Bronchial epithelial cell (primary cell): Measurements from ENCODE around the gene DISC1. TPM values are rescaled to one million over a fixed set of nuclear protein-coding genes. Genes with fewer than 3 reads are reported as not detected.

Experiments
- DNase-seq: peaks from one replicate; pipeline ENCODE4 v3.0.0-alpha.2; 2010; ENCODE audit warnings: low read depth
- FAIRE-seq: peaks from 2 replicates; lab custom pipeline; 2011; peaks lifted over from hg19 to GRCh38; lab: Jason Lieb, UNC
- H3K27me3 ChIP-seq: 2 replicates; pipeline ENCODE4 v1.5.1; 2011; ENCODE audit warnings: low read length; ENCODE audit not compliant: control insufficient read depth, insufficient read depth
- H3K36me3 ChIP-seq: 2 replicates; pipeline ENCODE4 v1.5.1; 2011; ENCODE audit warnings: low read length; ENCODE audit not compliant: control insufficient read depth, insufficient read depth
- H3K4me3 ChIP-seq: 2 replicates; pipeline ENCODE4 v1.5.1; 2011; ENCODE audit warnings: mild to moderate bottlenecking, low read depth, low read length, control low read depth
- total RNA-seq: library from RNA; depleted of rRNA; stranded (reverse); fragments of >200 nt; gene quantifications from 2 replicates; pipeline ENCODE4 v1.2.1, GENCODE V29; 2014
- TF ChIP-seq, protein P1 (sequence below): IDR thresholded peaks from 2 replicates; pipeline ENCODE4 v1.5.1; 2011; ENCODE audit warnings: mild to moderate bottlenecking, moderate library complexity, low read length, control low read depth, inconsistent platforms; ENCODE audit not compliant: insufficient read depth, severe bottlenecking

Gene DISC1
- total RNA-seq, 1 donor from 2014 or later = 0.79 TPM

DNA sequence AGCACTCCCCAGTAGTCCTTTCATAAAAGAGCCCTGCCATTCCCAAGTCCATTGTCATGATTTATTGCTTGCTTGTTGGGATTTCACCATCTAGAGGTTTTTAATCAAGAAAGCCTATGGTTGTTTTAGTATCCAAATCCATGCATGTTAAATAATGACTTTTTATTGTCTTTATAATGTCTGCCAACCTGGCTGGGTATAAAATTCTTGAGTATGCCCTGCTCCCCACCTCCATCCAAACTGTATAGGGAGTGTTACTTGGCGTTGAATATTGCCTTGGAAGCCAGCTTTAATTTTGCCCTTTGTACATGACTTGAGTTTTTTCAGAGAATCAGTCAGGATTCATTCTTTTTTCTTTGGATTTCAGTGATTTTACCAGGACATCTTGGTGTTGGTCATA lies 44.2 kb downstream of the DISC1 start:
- H3K4me3 ChIP-seq = no peak overlapping the region
- no peak for FAIRE-seq
- no peak for DNase-seq
- no peaks in the 10 kb centered on the region for H3K27me3 ChIP-seq
- TF ChIP-seq, protein P1, sequence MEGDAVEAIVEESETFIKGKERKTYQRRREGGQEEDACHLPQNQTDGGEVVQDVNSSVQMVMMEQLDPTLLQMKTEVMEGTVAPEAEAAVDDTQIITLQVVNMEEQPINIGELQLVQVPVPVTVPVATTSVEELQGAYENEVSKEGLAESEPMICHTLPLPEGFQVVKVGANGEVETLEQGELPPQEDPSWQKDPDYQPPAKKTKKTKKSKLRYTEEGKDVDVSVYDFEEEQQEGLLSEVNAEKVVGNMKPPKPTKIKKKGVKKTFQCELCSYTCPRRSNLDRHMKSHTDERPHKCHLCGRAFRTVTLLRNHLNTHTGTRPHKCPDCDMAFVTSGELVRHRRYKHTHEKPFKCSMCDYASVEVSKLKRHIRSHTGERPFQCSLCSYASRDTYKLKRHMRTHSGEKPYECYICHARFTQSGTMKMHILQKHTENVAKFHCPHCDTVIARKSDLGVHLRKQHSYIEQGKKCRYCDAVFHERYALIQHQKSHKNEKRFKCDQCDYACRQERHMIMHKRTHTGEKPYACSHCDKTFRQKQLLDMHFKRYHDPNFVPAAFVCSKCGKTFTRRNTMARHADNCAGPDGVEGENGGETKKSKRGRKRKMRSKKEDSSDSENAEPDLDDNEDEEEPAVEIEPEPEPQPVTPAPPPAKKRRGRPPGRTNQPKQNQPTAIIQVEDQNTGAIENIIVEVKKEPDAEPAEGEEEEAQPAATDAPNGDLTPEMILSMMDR = no peak
- H3K36me3 ChIP-seq = no peaks in the 10 kb centered on the region

DNA sequence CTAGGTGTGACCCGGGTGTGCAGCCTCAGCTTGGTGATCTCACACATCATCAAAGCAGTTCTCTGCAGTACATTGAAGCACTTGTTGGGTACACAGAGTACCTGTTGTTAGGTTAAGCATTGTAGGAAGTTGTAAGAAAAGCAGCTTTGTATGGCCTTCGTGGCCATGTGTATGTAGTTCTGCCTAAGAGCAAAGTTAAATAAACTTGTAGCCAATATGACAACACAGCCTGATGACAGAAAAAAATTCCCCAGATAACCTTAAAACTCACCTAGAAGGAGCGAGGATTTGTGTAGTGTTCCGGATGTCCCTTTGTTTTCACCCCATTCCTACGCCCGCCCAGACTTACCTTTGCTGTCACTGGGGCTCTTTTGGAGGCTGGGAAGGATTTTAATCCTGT lies 48.0 kb downstream of the DISC1 start:
- no peak for DNase-seq
- Histone ChIP-seq H3K4me3 (no peak overlapping the region), H3K36me3 (no peaks in the 10 kb centered on the region), H3K27me3 (no peaks in the 10 kb centered on the region)
- TF ChIP-seq, protein P1 = no peak
- FAIRE-seq = no peak

DNA sequence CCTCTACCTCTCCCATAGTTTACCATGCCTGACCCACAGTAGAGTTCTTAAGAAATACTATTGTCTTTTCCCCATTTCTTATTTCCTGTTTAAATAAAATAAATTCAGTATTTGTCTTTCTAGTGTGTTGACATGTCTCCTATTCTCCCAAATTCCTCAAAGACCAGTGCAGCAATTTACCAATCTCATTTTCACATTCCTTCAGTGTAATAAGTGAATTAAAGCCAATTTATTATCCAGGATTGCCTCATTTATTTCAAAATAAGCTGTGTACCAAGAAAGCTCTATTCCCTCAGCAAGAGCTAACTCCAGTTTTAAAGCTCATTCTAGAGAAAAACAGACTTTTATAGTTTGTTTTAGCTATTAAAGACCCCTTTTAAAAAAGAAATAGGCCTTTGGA lies 49.9 kb downstream of the DISC1 start:
- Histone ChIP-seq H3K4me3 (no peak overlapping the region), H3K27me3 (no peaks in the 10 kb centered on the region), H3K36me3 (no peaks in the 10 kb centered on the region)
- TF ChIP-seq, protein P1 = no peak
- FAIRE-seq (no peak), DNase-seq (no peak)

DNA sequence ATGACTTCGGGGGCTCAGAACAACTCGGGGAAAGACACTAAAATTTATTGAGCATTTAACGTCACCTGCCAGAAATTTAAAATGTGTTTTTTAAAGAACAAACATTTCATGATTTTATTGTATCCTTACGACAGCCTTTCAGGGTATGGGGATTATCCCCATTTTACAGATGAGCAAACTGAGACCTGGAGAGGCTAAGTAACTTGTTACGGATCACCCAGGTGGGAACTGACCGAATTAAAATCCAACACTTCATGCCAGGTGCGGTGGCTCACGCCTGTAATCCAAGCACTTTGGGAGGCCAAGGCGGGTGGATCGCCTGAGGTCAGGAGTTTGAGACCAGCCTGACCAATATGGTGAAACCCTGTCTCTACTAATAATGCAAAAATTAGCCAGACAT lies 50.9 kb downstream of the DISC1 start:
- Histone ChIP-seq H3K27me3 (no peaks in the 10 kb centered on the region), H3K4me3 (no peak overlapping the region), H3K36me3 (no peaks in the 10 kb centered on the region)
- DNase-seq (no peak), FAIRE-seq (no peak)
- TF ChIP-seq, protein P1 = no peak

DNA sequence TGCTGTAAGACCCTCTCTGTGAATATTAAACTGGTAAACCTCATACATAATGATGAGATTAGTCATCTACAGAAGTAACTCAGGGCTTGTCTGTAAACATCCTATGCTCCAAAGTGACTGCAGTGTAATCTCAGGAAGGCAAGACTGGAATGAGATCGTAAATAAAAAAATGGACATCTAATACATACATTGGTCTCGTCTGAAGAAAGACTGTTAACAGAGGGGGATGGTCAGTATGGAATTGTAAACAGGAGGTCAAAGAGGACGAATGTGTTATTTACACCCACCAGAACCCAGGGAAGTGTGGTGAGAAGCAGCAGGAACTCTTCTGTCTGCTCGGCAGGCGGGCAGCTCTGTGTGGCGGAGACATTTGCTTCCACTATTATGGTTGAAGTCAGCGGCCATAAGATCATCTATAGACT lies 51.4 kb downstream of the DISC1 start:
- TF ChIP-seq, protein P1 = no peak
- peak; percentile 13 for DNase-seq
- no peak for FAIRE-seq
- Histone ChIP-seq H3K4me3 (no peak overlapping the region), H3K27me3 (no peaks in the 10 kb centered on the region), H3K36me3 (no peaks in the 10 kb centered on the region)

DNA sequence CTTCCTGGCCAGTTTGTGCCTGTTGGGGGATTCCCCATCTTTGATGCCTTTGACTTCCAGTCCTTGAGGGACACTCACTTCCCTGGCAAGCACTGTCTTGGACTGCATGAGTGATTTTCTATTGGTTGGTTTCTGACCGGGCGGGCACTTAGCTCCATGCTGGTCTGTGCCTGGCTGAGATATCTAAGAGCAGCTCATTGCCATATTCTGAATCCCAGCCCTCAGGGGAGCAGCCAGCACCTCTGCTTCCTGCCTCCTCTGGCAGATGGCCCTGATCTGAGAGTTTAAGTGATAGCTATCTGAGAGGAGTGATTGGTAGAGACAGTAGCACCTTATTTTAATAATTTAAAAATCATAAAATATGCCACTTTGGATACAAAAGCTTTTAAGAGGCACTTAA lies 52.5 kb downstream of the DISC1 start:
- TF ChIP-seq, protein P1 = no peak
- no peaks in the 10 kb centered on the region for H3K27me3 ChIP-seq
- DNase-seq (peak; percentile 5), FAIRE-seq (no peak)
- no peaks in the 10 kb centered on the region for H3K36me3 ChIP-seq
- H3K4me3 ChIP-seq = no peak overlapping the region
